HEK293 (cell line): ENCODE results near the gene RCAN2.

ENCODE experiments used
- CTCF ChIA-PET: fragments of 350-600 bp; formaldehyde crosslinking; extraction: SDS; loops from one replicate; lab custom pipeline; 2021; ENCODE audit warnings: antibody characterized with exemption; lab: Yijun Ruan, JAX
- POLR2A ChIA-PET: fragments of 300-600 bp; formaldehyde crosslinking; extraction: SDS; loops from one replicate; lab custom pipeline; 2020; ENCODE audit warnings: antibody characterized with exemption, inconsistent platforms; lab: Yijun Ruan, JAX
- H3K27ac ChIP-seq: fragments of 200-500 bp; sonication (Bioruptor generic); 2 replicates; pipeline ENCODE4 v1.5.1; 2014; ENCODE audit warnings: low read depth, low read length, control low read depth, inconsistent platforms; ENCODE audit errors: extremely low read depth
- H3K36me3 ChIP-seq, 2 experiments: fragments of 200-500 bp in 1 of 2; sonication (Bioruptor generic) in 1 of 2; 1 replicate in 1 of 2; 2 replicates in 1 of 2; pipeline ENCODE4 v1.5.1; 2014 to 2017; ENCODE audit warnings: inconsistent platforms in 2 of 2, low read length in 2 of 2; ENCODE audit not compliant: control insufficient read depth in 2 of 2, insufficient read depth in 1 of 2
- H3K4me1 ChIP-seq: fragments of 200-500 bp; sonication (Bioruptor generic); 2 replicates; pipeline ENCODE4 v1.5.1; 2014; ENCODE audit warnings: mild to moderate bottlenecking, low read length, inconsistent platforms; ENCODE audit not compliant: control insufficient read depth, insufficient read depth
- H3K4me3 ChIP-seq: 2 replicates; pipeline ENCODE4 v1.5.1; 2011; ENCODE audit warnings: low read depth, mild to moderate bottlenecking, control low read depth, low read length, moderate library complexity
- H3K9me3 ChIP-seq: fragments of 200-500 bp; sonication (Bioruptor generic); 2 replicates; pipeline ENCODE4 v1.5.1; 2014; ENCODE audit warnings: low read depth, low read length, inconsistent platforms; ENCODE audit not compliant: control insufficient read depth, insufficient read depth
- BCL6B ChIP-seq: fragments of 450-650 bp; formaldehyde crosslinking; IDR thresholded peaks from 2 replicates; pipeline ENCODE4 v1.5.1; 2017; ENCODE audit warnings: missing biosample characterization, missing genetic modification characterization
- EGR2 ChIP-seq: fragments of 450-650 bp; formaldehyde crosslinking; IDR thresholded peaks from 2 replicates; pipeline ENCODE4 v1.5.1; 2016; ENCODE audit warnings: low read depth, missing biosample characterization, missing genetic modification characterization
- FEZF1 ChIP-seq: fragments of 450-650 bp; formaldehyde crosslinking; IDR thresholded peaks from 2 replicates; pipeline ENCODE4 v1.5.1; 2016; ENCODE audit warnings: missing biosample characterization, missing genetic modification characterization
- INSM2 ChIP-seq: fragments of 450-650 bp; formaldehyde crosslinking; IDR thresholded peaks from 2 replicates; pipeline ENCODE4 v1.5.1; 2016; ENCODE audit warnings: missing biosample characterization, missing genetic modification characterization
- KLF10 ChIP-seq: fragments of 450-650 bp; IDR thresholded peaks from 2 replicates; pipeline ENCODE4 v1.5.1; 2018; ENCODE audit warnings: missing biosample characterization, mild to moderate bottlenecking, missing genetic modification characterization
- PRDM6 ChIP-seq: fragments of 450-650 bp; formaldehyde crosslinking; IDR thresholded peaks from 2 replicates; pipeline ENCODE4 v1.5.1; 2017; ENCODE audit warnings: missing biosample characterization, missing genetic modification characterization
- SCRT2 ChIP-seq: fragments of 450-650 bp; formaldehyde crosslinking; IDR thresholded peaks from 2 replicates; pipeline ENCODE4 v1.5.1; 2016; ENCODE audit warnings: missing biosample characterization, missing genetic modification characterization
- ZBTB26 ChIP-seq: fragments of 450-650 bp; formaldehyde crosslinking; optimal IDR thresholded peaks from 2 replicates; pipeline ENCODE3; 2016; ENCODE audit warnings: missing biosample characterization, mild to moderate bottlenecking, missing genetic modification characterization
- ZFP3 ChIP-seq: fragments of 450-650 bp; formaldehyde crosslinking; IDR thresholded peaks from 2 replicates; pipeline ENCODE4 v1.5.1; 2016; ENCODE audit warnings: low read depth, missing biosample characterization, missing genetic modification characterization
- ZNF112 ChIP-seq: fragments of 450-650 bp; formaldehyde crosslinking; IDR thresholded peaks from 2 replicates; pipeline ENCODE4 v1.5.0; 2017; ENCODE audit warnings: missing biosample characterization, missing genetic modification characterization
- ZNF157 ChIP-seq: fragments of 450-650 bp; formaldehyde crosslinking; IDR thresholded peaks from 2 replicates; pipeline ENCODE4 v1.5.1; 2016; ENCODE audit warnings: missing biosample characterization, missing genetic modification characterization
- ZNF169 ChIP-seq: fragments of 450-650 bp; formaldehyde crosslinking; IDR thresholded peaks from 2 replicates; pipeline ENCODE4 v1.5.1; 2016; ENCODE audit warnings: missing biosample characterization, missing genetic modification characterization
- ZNF19 ChIP-seq: fragments of 450-650 bp; formaldehyde crosslinking; IDR thresholded peaks from 2 replicates; pipeline ENCODE4; 2016; ENCODE audit warnings: missing biosample characterization, missing genetic modification characterization, low read depth
- ZNF202 ChIP-seq: fragments of 450-650 bp; formaldehyde crosslinking; IDR thresholded peaks from 2 replicates; pipeline ENCODE4 v1.5.1; 2016; ENCODE audit warnings: missing biosample characterization, missing genetic modification characterization, borderline replicate concordance
- ZNF501 ChIP-seq: fragments of 450-650 bp; formaldehyde crosslinking; IDR thresholded peaks from 2 replicates; pipeline ENCODE4 v1.5.1; 2016; ENCODE audit warnings: missing biosample characterization, missing genetic modification characterization
- ZNF510 ChIP-seq: fragments of 450-650 bp; formaldehyde crosslinking; IDR thresholded peaks from 2 replicates; pipeline ENCODE4 v1.5.1; 2018; ENCODE audit warnings: mild to moderate bottlenecking, missing genetic modification characterization, missing biosample characterization; ENCODE audit not compliant: insufficient replicate concordance
- ZNF548 ChIP-seq: fragments of 450-650 bp; formaldehyde crosslinking; IDR thresholded peaks from 2 replicates; pipeline ENCODE4 v1.5.1; 2016; ENCODE audit warnings: missing biosample characterization, missing genetic modification characterization
- ZNF555 ChIP-seq: fragments of 450-650 bp; formaldehyde crosslinking; conservative IDR thresholded peaks from 2 replicates; pipeline ENCODE4 v1.5.1; 2017; ENCODE audit warnings: missing biosample characterization, mild to moderate bottlenecking, missing genetic modification characterization, inconsistent platforms
- ZNF600 ChIP-seq: fragments of 450-650 bp; formaldehyde crosslinking; IDR thresholded peaks from 2 replicates; pipeline ENCODE4 v1.5.1; 2016; ENCODE audit warnings: missing biosample characterization, missing genetic modification characterization
- ZNF654 ChIP-seq: fragments of 450-650 bp; formaldehyde crosslinking; IDR thresholded peaks from 2 replicates; pipeline ENCODE4 v1.5.1; 2016; ENCODE audit warnings: low read depth, missing biosample characterization, missing genetic modification characterization
- ZNF768 ChIP-seq: fragments of 450-650 bp; formaldehyde crosslinking; IDR thresholded peaks from 2 replicates; pipeline ENCODE4 v1.5.1; 2018; ENCODE audit warnings: missing biosample characterization, mild to moderate bottlenecking, missing genetic modification characterization
- ZSCAN18 ChIP-seq: fragments of 450-650 bp; formaldehyde crosslinking; IDR thresholded peaks from 2 replicates; pipeline ENCODE4 v1.5.1; 2016; ENCODE audit warnings: missing biosample characterization, missing genetic modification characterization

The RCAN2 gene

GRCh38 chr6:46242921-46243320 is 248.3 kb downstream of the RCAN2 start:
- no peaks in the 10 kb centered on the region for H3K4me1 ChIP-seq
- H3K27ac ChIP-seq: no peak overlapping the region
- TF ChIP-seq ZNF548 (tag by site-specific recombination) (no peak), BCL6B (tag by site-specific recombination) (no peak), ZNF654 (tag by site-specific recombination) (no peak), EGR2 (tag by site-specific recombination) (no peak), ZNF157 (tag by site-specific recombination) (no peak), INSM2 (tag by site-specific recombination) (no peak), PRDM6 (tag by site-specific recombination) (no peak), ZNF768 (tag by site-specific recombination) (no peak)
- TF ChIP-seq, all 188 proteins: peak for 0
- Histone ChIP-seq H3K4me3 (no peak overlapping the region), H3K9me3 (no peaks in the 10 kb centered on the region), H3K36me3 (no peaks in the 10 kb centered on the region)
- ChIA-PET POLR2A (no interaction called here), CTCF (no interaction called here)

- Histone ChIP-seq H3K4me1 (no peaks in the 10 kb centered on the region), H3K36me3 (no peaks in the 10 kb centered on the region), H3K4me3 (no peak overlapping the region), H3K27ac (no peak overlapping the region), H3K9me3 (no peaks in the 10 kb centered on the region)
- ChIA-PET POLR2A (interaction anchor here (0.6 kb wide), 1 partner anchor 369 kb away, joined by 3 read pairs; no protein-coding TSS in a partner anchor), CTCF (interaction anchor here (0.6 kb wide), 1 partner anchor 205 kb away, joined by 3 read pairs; no protein-coding TSS in a partner anchor)
- TF ChIP-seq ZNF169 (tag by site-specific recombination): no peak
- TF ChIP-seq ZNF112: no peak
- no peak for TF ChIP-seq ZSCAN18 (tag by site-specific recombination)
- TF ChIP-seq ZNF555 (tag by site-specific recombination): no peak
- TF ChIP-seq ZNF19 (tag by site-specific recombination): no peak
- no peak for TF ChIP-seq FEZF1 (tag by site-specific recombination)
- TF ChIP-seq ZNF202 (tag by site-specific recombination): no peak
- no peak for TF ChIP-seq ZNF501 (tag by site-specific recombination)
- TF ChIP-seq SCRT2: no peak
- no peak for TF ChIP-seq ZBTB26 (tag by site-specific recombination)
- TF ChIP-seq KLF10 (tag by site-specific recombination): no peak
- no peak for TF ChIP-seq ZNF600
- TF ChIP-seq ZFP3 (tag by site-specific recombination): no peak
- TF ChIP-seq EGR2 (tag by site-specific recombination): no peak
- TF ChIP-seq ZNF510 (tag by site-specific recombination): no peak
These were observed 250.2 kb downstream of the RCAN2 start for GRCh38 chr6:46240866-46241565.
